Nephron (organoid): ENCODE measurements around the gene AMPD3.

ENCODE experiments used
- H3K27ac Mint-ChIP-seq, 3 experiments: 2 replicates each; pipeline ENCODE4 v1.8.0; 2020; ENCODE audit warnings: mixed read lengths in 3 of 3, mild to moderate bottlenecking in 2 of 3, moderate library complexity in 1 of 3
- H3K27me3 Mint-ChIP-seq: 2 replicates; pipeline ENCODE4 v1.8.0; 2021; ENCODE audit warnings: low read depth, mild to moderate bottlenecking, moderate library complexity, mixed read lengths
- H3K36me3 Mint-ChIP-seq: 2 replicates; pipeline ENCODE4 v1.8.0; 2020; ENCODE audit warnings: low read depth, mixed read lengths
- H3K4me1 Mint-ChIP-seq: 2 replicates; pipeline ENCODE4 v1.8.0; 2020; ENCODE audit warnings: mixed read lengths
- H3K4me3 Mint-ChIP-seq, 3 experiments: 2 replicates each; pipeline ENCODE4 v1.8.0; 2020; ENCODE audit warnings: mild to moderate bottlenecking in 3 of 3, mixed read lengths in 3 of 3, moderate library complexity in 2 of 3
- H3K9me3 Mint-ChIP-seq: 2 replicates; pipeline ENCODE4 v1.8.0; 2020; ENCODE audit warnings: mixed read lengths
- TF ChIP-seq, protein P1 (sequence below), 3 experiments: fragments of 200-600 bp; sonication (generic); IDR thresholded peaks; one replicate each; pipeline ENCODE4 v1.5.0; 2021; ENCODE audit warnings: antibody characterized with exemption in 3 of 3; ENCODE audit not compliant: unreplicated experiment in 3 of 3

Gene AMPD3

DNA sequence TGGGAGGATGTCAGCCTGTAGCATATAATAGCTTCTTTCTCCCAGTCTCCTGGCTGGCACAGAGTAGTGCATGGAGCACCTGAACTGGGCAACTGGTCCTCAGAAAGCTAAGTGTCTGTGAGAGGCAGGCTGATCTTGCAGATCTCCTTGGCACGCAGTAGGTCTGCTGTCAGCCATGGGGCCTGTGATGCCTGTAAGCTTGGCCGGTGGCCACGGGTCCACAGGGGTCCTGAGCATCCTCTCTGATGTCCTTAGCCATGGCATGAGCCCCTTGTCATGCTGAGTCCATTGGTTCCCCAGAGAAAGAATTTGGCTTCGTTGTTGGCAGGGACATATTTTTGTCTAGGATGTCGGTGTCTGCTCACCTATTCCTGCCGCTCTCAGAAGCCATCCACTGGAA, 25.0 kb downstream of the AMPD3 start:
- Mint-ChIP-seq H3K36me3 (peaks cover 4% of the 10 kb centered on the region), H3K4me3 (no peak overlapping the region), H3K27me3 (peaks cover 5% of the 10 kb centered on the region), H3K27ac (no peak overlapping the region), H3K4me1 (peaks cover 7% of the 10 kb centered on the region), H3K9me3 (no peaks in the 10 kb centered on the region)
- TF ChIP-seq, protein P1, sequence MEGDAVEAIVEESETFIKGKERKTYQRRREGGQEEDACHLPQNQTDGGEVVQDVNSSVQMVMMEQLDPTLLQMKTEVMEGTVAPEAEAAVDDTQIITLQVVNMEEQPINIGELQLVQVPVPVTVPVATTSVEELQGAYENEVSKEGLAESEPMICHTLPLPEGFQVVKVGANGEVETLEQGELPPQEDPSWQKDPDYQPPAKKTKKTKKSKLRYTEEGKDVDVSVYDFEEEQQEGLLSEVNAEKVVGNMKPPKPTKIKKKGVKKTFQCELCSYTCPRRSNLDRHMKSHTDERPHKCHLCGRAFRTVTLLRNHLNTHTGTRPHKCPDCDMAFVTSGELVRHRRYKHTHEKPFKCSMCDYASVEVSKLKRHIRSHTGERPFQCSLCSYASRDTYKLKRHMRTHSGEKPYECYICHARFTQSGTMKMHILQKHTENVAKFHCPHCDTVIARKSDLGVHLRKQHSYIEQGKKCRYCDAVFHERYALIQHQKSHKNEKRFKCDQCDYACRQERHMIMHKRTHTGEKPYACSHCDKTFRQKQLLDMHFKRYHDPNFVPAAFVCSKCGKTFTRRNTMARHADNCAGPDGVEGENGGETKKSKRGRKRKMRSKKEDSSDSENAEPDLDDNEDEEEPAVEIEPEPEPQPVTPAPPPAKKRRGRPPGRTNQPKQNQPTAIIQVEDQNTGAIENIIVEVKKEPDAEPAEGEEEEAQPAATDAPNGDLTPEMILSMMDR (IDR thresholded peaks at IDR 0.05; ENCODE audit: unreplicated experiment in 3 of 3) = no peak

DNA sequence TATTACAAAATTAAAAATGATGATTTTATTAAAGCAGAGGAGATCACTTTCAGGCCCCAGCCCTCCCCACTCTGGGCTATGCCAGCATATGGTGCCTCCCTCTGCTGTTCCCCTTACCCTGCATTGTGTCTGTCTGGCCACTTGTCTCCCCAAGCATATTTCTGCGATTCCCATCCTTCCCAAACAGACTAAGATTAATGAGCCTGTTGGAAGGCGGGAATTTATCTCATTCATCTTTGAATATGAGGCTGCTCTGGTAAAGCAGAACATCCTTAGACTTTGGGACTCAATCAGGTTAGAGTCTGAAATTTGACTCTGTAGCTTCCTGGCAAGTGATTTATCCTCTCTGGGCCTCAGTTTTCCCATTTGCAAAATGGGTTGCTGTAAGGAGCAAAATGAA, 25.7 kb downstream of the AMPD3 start:
- TF ChIP-seq, protein P1 (IDR thresholded peaks at IDR 0.05; ENCODE audit: unreplicated experiment in 3 of 3) = no peak
- H3K9me3 Mint-ChIP-seq = no peaks in the 10 kb centered on the region
- H3K4me1 Mint-ChIP-seq = peaks cover 7% of the 10 kb centered on the region
- H3K27ac Mint-ChIP-seq = no peak overlapping the region
- H3K27me3 Mint-ChIP-seq = peaks cover 5% of the 10 kb centered on the region
- H3K4me3 Mint-ChIP-seq = no peak overlapping the region
- peaks cover 4% of the 10 kb centered on the region for H3K36me3 Mint-ChIP-seq

DNA sequence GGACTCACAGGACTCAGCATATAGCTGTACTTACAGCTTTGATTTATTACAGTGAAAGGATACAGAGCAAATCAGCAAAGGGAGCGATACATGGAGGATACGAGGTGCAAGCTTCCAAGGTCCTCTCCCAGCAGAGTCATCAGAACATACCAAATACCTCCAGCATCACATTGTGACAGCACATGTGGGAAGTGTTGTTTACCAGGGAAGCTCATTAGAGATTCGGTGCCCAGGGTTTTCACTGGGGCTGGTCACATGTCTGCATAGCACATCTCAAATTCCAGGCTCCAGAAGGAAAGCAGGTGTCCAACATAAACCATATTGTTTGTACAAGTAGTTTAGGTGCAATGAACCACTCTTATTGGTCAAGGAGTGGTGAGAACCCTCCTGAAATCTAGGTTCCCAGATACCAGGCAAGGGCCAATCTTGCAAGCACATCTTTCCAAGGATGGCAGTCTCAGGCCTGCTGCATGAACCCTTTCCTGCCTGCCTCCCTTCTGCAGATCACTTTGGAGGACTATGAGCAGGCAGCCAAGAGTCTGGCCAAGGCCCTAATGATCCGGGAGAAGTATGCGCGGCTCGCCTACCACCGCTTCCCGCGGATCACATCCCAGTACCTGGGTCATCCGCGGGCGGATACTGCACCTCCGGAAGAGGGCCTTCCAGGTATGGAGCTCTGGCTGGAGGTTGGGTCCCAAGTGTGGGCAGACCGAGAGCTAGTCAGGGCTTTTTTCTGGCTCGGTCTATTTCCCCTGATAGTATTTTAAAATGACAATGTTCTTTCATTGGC, 26.7 kb downstream of the AMPD3 start:
- Mint-ChIP-seq H3K27me3 (peaks cover 12% of the 10 kb centered on the region), H3K36me3 (peaks cover 4% of the 10 kb centered on the region), H3K4me1 (peaks cover 7% of the 10 kb centered on the region), H3K27ac (no peak overlapping the region), H3K9me3 (no peaks in the 10 kb centered on the region), H3K4me3 (no peak overlapping the region)
- TF ChIP-seq, protein P1 (IDR thresholded peaks at IDR 0.05; ENCODE audit: unreplicated experiment in 3 of 3) = no peak

DNA sequence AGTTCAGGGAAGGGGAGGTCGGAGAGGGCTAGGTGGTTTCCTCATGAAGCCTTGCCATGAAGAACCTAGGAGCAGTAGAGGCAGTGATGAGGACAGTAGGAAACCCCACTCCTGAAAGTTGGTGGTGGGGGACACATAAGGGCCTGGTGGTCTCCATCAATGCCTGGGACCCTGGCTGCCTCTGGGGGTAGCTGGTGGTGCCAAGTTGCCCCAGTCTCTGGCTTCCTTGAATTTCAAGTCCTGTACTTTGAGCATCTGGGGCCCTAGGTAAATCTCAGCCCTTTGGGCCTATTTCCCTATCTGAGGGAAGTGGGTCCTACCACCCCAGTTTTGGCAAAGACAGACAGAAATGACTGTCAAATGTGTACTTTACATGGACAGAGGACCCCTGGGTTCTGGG, 28.1 kb downstream of the AMPD3 start:
- TF ChIP-seq, protein P1 (IDR thresholded peaks at IDR 0.05; ENCODE audit: unreplicated experiment in 3 of 3) = no peak
- peaks cover 4% of the 10 kb centered on the region for H3K36me3 Mint-ChIP-seq
- no peak overlapping the region for H3K4me3 Mint-ChIP-seq
- peaks cover 3% of the 10 kb centered on the region for H3K4me1 Mint-ChIP-seq
- H3K27ac Mint-ChIP-seq = no peak overlapping the region
- peaks cover 12% of the 10 kb centered on the region for H3K27me3 Mint-ChIP-seq
- H3K9me3 Mint-ChIP-seq = no peaks in the 10 kb centered on the region

DNA sequence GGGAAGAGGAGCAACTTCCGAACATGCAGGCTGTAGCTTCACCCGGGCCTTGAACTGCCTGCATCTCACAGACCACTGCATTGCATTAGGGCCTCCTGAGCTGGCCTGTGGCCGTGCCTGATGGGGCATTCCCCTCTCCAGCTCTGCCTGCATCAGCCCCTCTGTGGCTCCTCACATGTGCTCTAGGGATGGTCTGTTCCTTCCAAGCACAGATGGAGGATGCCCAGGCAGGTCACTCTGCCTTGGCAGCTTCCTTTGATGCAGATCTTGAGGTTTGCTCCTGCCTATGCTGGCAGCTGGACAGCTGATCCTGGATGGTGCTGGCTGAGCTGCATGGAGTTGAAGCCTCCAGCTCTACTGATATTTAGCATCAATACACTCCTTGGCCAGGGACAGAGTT, 28.5 kb downstream of the AMPD3 start:
- Mint-ChIP-seq H3K27me3 (peaks cover 15% of the 10 kb centered on the region), H3K4me3 (no peak overlapping the region), H3K9me3 (no peaks in the 10 kb centered on the region), H3K27ac (no peak overlapping the region), H3K36me3 (peaks cover 4% of the 10 kb centered on the region), H3K4me1 (no peaks in the 10 kb centered on the region)
- TF ChIP-seq, protein P1 (IDR thresholded peaks at IDR 0.05; ENCODE audit: unreplicated experiment in 3 of 3) = no peak
